ENCODE data around the gene KIAA1217. TPM values are rescaled to one million over a fixed set of nuclear protein-coding genes. Genes with fewer than 3 reads are reported as not detected.

KIAA1217 gene
- polyA plus RNA-seq, 1 of the 3 experiments (the other 2 are of a cell fraction): 7.2 TPM

- WGBS (ENCODE audit: low lambda C conversion rate): 93% methylated on average over 9 of the region's 9 CpGs
- no peaks in the 10 kb centered on the region for H3K9me3 ChIP-seq
- no peak overlapping the region for H3K9ac ChIP-seq
- H3K4me3 ChIP-seq (ENCODE audit: low read depth in 2 of 2, low read length in 1 of 2): no peak overlapping the region
- no peaks in the 10 kb centered on the region for H4K20me1 ChIP-seq (ENCODE audit: insufficient read depth)
- H2AFZ ChIP-seq (ENCODE audit: low read depth): no peak overlapping the region
- no peak overlapping the region for H3K4me2 ChIP-seq
- ChIA-PET POLR2A (no interaction called here), CTCF (interaction anchor here (1.0 kb wide), 1 partner anchor 123 kb away, joined by 3 read pairs; no protein-coding TSS in a partner anchor)
- DNase-seq: no peak
- H3K9me2 ChIP-seq: no peaks in the 10 kb centered on the region
- H3F3A ChIP-seq (replicated peaks; ENCODE audit: insufficient read depth): no peaks in the 10 kb centered on the region
- H3K27me3 ChIP-seq (ENCODE audit: insufficient read depth): no peaks in the 10 kb centered on the region
- no peak for TF ChIP-seq MXI1 (IDR thresholded peaks at IDR 0.05; ENCODE audit: low read depth, low read length)
- no peak for TF ChIP-seq NRF1 (IDR thresholded peaks at IDR 0.05; ENCODE audit: low read depth, low read length)
- no peak for TF ChIP-seq RXRA (IDR thresholded peaks at IDR 0.05; ENCODE audit: borderline replicate concordance, low read depth)
- no peak for TF ChIP-seq RCOR1 (IDR thresholded peaks at IDR 0.05; ENCODE audit: low read length)
- no peak for TF ChIP-seq TEAD4 (IDR thresholded peaks at IDR 0.05; ENCODE audit: borderline replicate concordance, insufficient read depth)
- TF ChIP-seq NFIC (IDR thresholded peaks at IDR 0.05; ENCODE audit: borderline replicate concordance): no peak
- TF ChIP-seq GATA2 (CRISPR knock-in tag; IDR thresholded peaks at IDR 0.05): no peak
- TF ChIP-seq CHD2 (IDR thresholded peaks at IDR 0.05; ENCODE audit: low read length, partially characterized antibody): no peak
- no peak for TF ChIP-seq CTCF (IDR thresholded peaks at IDR 0.05)
- TF ChIP-seq ELF1 (IDR thresholded peaks at IDR 0.05): no peak
- TF ChIP-seq SMC3 (IDR thresholded peaks at IDR 0.05; ENCODE audit: low read depth, low read length): no peak
- TF ChIP-seq FOXJ3 (CRISPR knock-in tag; IDR thresholded peaks at IDR 0.05): no peak
- TF ChIP-seq EP300 (IDR thresholded peaks at IDR 0.05; ENCODE audit: borderline replicate concordance in 1 of 2, low read depth in 1 of 2, low read length in 1 of 2): no peak
- TF ChIP-seq MEF2A (IDR thresholded peaks at IDR 0.05; ENCODE audit: borderline replicate concordance, low read depth): no peak
- TF ChIP-seq REST (IDR thresholded peaks at IDR 0.05; ENCODE audit: low read depth, low read length): no peak
- TF ChIP-seq PBX3 (IDR thresholded peaks at IDR 0.05): no peak
- H3K79me2 ChIP-seq (ENCODE audit: insufficient read depth): no peaks in the 10 kb centered on the region
- peaks cover 3 to 25% of the 10 kb centered on the region in 2 experiments; a peak in 2 of 4 replicates for H3K4me1 ChIP-seq (ENCODE audit: control insufficient read depth in 1 of 2, insufficient read depth in 2 of 2, low read depth in 1 of 2, low read length in 1 of 2)
- no peak overlapping the region for H3K27ac ChIP-seq (ENCODE audit: low read depth in 2 of 2, low read length in 1 of 2)
- no peaks in the 10 kb centered on the region for H3K36me3 ChIP-seq (replicated peaks in 1 of 2; ENCODE audit: control insufficient read depth in 1 of 2, insufficient read depth in 2 of 2, low read length in 1 of 2)
Measured at GRCh38 chr10:24381235-24382010, 172.5 kb downstream of the KIAA1217 start.
